ENCODE data around the gene QRICH2.

QRICH2 gene

GRCh38 chr17:76279742-76280287, 28.3 kb downstream of the QRICH2 start:
- DNase-seq (ENCODE audit: insufficient read length, low spot score) (no peak), FAIRE-seq (no peak)

DNA sequence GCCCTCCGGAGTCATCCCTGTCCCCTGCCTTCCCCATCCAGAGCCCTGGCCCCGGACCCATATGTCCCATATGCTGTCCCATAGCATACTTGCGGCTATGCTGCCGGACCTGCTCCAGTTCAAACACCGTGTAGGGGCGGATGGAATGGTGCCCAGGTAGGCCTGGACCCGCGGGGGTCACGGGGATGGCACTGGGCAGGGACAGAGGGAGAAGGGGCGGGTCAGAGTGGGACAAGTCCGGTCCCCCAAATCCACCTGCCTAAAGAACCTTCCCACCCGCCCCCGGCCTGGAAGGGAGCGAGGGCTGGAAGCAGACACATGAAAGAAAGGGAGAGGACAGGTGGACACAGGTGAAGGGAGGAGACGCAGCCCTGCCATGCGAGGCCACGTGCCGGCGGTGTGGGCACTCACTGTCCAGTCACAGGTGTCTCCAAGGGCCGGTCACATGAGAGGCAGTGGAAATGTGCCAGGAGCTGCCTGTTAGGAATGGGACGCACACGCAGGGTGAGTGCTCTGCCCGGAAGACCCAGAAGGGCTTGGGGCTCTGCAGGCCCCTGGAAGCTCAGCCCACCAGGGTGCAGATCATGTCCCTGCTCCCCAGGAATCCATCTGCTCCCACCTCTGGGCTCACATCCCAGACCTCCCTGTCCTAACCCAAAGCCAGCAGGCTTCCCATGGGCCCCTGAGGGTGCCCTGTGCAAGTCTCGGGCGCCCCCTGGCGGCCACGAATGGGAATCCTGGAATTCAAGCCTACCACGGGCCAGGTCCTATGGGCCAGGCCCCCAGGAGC, 28.9 kb downstream of the QRICH2 start:
- DNase-seq (ENCODE audit: insufficient read length, low spot score) (peak; percentile 96), FAIRE-seq (peak; percentile 80)

DNA sequence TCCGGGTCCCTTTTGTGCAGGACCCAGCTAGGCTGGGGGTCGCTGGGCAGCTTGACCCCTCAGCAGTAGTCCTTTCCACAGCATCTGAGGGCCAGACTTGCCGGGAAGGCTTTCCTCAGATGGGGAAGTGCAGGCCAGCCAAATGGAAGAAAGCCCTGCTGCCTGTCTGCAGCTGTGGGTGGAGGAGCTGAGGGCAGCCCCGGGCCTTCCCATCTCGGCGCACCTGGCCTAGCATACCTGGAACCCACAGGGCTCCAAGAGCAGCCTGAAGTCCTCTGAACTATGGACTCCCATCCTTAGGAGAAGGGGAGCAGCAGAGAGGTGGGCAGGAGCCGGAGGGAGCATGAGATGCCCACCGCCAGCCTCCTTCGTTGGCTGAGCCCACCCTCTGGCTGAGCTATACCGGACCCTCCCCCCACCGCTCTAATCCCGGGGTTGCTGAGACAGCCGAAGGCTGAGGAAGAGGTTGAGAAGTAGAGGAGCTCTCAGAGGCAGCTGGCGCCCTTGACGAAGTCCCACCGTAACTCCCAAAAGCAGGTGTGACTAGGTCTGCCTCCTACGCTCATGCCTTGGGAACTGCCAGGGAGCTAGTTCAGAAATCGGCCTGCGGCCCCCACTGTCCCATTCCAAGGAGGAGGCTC, 29.7 kb downstream of the QRICH2 start:
- DNase-seq (ENCODE audit: insufficient read length, low spot score): no peak
- FAIRE-seq: no peak

GRCh38 chr17:76277300-76278267, 30.5 kb downstream of the QRICH2 start:
- peak; percentile 99 for FAIRE-seq
- no peak for DNase-seq (ENCODE audit: insufficient read length, low spot score)

DNA sequence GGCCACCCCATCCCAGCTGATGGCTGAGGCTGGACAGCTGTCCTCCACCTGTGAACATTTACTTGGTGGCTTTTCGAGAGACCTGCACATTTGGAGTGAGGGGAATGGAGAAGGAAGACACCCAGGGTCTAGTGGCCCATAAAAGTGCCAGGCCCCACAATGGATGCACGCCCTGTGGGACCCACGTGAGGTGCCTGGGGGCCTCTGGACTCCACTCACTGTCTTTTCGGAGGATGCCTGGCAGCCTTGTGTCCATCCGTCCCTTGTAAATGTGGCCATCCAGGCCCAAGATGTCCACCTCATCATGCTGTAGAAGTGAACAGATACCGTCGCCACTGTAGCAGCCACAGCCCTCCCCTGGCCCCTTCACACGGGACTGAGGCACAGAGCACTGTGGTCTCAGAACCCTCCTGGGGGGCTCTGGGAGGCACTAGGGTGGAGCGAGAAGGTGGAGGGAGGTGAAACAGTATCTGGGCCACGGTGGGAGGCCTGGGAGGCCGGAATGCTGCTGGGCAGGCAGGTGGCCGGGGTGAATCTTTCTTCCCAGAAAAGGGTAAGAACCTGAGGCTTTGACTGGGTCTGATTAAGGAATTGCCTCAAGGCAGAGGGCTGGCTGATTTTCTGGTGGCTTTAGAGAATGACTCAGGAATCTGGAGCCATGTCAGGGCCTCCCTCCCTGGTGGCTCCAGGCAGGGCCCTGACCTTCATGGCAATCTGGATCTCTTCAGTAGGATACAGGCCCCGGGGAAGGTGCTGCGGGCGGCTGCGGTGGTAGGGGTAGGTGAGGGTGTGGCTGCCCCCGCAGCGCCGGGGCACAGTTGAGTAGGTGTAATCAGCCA, 31.4 kb downstream of the QRICH2 start:
- no peak for DNase-seq (ENCODE audit: insufficient read length, low spot score)
- FAIRE-seq: no peak

DNA sequence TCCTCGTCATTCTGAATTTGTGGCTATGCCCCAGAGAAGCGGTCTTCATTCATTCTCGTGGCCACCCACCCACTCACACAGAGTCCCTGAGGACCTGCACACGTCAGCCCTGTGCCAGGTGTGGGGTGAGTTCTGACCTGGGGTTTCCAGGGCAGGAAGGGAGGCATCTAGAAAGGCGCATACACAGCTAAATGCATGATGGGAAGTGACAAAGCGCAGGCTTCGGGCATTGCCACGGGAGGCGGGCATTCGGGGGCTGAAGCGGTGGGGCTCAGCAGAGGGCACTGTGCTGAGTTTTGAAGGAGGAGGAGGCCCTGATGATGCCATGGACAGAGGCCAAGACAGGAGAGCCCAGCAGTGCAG, 32.0 kb downstream of the QRICH2 start:
- no peak for FAIRE-seq
- DNase-seq (ENCODE audit: insufficient read length, low spot score): no peak

DNA sequence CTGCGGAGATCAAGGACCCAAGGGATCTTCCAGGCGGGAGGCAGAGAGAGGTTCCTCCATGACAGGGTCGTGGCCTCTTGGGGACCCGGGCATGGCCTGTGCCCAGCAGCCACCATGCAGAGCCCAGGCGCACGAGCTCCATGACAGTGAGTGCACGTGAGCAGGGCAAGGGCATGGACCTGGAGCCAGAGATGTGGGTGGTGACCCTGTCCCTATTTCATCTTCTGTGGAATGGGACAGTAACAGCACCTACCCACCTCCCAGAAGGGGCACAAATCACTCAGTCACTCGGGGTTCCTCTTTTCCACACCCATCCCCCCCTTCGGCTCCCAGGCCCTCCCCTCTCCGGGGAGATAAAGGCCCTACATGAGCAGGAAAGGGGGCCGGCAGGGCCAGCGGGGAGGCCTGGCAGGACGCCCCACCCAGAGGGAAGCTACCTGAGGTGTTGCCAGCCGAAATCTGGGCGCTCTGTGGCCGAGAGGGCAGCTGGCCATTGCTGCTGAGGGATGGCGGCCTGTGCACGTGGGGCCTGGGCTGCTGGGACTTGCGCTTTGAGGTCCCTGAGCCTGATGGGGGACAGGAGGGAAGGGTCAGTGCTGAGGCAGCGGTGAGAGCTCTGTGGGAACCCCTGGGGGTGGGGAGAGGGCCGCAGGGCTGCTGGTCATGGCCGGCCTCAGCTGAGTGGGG, 32.6 kb downstream of the QRICH2 start:
- DNase-seq (ENCODE audit: insufficient read length, low spot score): no peak
- FAIRE-seq: no peak

DNA sequence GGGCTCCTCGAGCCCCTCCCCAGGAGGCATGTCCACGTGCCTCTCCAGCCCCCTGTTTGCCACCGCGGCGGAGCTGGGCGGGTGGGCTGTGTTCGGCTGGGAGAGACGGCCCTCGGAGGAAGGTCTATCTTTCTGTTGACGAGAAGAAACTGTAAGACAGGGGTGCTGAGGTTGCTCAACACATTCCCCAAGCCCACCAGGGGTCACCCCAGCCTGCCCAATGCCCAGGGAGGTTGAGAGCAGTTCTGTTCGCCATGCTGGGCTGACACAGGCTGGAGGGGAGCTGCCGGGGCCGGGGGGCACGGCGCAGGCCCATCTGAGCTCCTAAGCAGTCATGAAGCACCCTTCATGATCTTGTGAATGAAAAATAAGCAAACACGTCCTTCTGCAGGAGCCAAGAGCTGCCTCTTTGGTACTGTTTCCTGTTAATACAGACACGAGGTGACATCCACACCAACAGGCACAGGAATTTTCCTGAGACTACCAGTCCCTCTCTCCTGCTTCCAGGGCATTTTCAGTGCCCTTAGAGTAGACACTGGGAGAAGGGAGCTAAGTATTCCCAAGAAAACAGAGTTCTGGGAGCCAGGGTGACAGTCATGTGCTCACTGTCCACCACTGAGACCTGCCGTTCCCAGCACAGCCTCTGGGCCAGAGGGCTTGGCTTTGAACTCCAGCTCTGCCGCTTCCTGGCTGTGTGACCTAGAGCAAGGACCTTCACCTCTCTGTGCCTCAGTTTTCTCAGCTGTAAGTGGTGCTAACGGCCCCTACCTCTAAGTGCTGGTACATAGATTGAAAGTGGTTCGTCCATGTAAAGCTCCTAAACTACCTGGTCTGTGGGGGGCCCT, 33.7 kb downstream of the QRICH2 start:
- DNase-seq (ENCODE audit: insufficient read length, low spot score) (no peak), FAIRE-seq (no peak)

GRCh38 chr17:76273445-76274111, 34.5 kb downstream of the QRICH2 start:
- DNase-seq (ENCODE audit: insufficient read length, low spot score): no peak

DNA sequence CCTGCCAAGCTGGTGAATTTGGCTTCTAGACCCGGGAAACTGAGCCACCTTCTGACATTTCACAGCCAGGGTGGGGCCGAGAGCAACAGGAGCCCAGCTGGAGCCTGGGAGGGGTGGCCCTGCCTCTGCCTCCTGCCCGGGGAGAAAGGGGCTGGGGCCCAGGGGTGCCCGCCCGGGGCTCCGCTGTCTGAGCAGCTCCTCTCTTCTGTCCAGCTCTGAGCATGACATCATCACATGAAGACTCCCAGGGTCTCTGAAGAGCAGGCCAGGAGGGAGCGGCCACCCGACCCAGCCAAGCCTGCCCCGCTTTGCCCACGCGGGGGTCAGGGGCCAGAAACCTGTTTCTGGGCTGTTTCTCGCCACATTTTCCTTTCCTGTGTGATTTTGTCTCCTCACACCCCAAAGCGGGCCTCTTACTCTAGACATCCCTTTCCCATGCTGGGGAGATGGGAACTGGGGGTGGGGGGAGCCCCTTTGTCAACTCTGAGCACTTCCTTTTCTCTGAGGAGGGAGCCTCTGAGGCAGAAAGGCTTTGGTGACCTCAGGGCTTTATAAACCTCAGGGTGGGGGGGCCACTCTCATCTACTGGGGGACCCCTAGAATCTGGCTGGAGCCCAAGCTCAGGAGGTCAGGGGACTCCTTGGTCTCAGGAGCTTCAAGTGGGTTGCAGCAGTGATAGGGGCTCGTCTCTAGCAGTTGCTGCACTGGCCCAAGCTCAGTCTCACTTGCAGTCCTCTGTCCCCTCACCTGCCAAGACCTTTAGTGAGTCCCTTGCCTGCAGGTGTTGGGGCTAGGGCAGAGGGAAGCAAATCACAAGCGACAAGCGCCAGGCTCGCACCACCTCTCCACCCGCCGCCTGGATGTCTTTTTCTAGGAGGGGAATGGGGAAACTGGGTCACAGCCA, 35.3 kb downstream of the QRICH2 start:
- DNase-seq (ENCODE audit: insufficient read length, low spot score) (no peak), FAIRE-seq (no peak)

More at GRCh38 chr17:76273445-76274111, 34.5 kb downstream of the QRICH2 start:
- no peak for FAIRE-seq

DNA sequence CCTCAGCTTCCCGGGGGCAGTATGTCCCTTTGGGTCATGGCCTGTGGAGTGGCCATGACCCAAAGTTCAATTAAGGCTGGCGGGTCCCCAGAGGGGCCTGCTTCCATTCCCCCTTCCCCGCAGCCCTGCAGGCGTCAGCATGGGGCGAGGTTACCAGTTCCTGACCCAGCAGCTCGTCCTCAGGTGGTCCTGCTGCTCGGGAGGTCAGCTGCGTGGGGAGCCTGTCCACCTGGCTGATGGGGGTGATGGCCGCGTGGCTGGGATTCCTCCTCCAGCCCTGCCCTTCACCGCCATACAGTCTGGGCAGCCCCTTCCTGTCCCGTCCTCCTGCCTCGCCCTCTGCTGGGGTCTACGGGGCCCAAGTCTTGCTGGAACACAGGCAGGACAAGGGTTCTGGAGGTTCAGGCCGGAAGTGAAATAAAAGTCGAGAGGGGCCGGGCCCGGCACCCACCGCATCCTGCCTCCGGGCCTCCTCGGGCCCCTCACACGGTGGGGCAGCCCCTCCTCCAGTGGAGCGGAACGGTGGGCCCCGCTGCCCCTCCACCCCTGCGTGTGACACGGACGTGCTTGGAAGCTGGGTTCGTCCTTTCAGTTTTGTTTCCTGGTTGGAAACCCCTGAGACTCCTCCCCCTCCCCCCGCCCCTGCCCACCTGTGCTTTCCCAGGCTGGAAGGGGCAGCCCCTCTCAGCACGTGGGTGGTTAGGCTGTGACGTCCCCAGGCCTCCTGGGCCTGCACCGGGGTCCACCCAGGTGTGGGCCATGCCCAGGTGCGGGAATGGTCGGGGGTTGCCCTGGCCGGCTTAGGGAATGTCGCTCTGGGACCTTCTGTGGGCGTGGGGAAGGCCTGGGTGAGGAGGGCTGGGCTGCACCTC, 36.2 kb downstream of the QRICH2 start:
- FAIRE-seq: no peak
- DNase-seq (ENCODE audit: insufficient read length, low spot score): no peak

GRCh38 chr17:76270770-76271668, 37.1 kb downstream of the QRICH2 start:
- no peak for DNase-seq (ENCODE audit: insufficient read length, low spot score)
- FAIRE-seq: no peak

- DNase-seq (ENCODE audit: insufficient read length, low spot score) (no peak), FAIRE-seq (no peak)
Observed at GRCh38 chr17:76270127-76270592, 37.9 kb downstream of the QRICH2 start.

GRCh38 chr17:76268991-76269981, 38.8 kb downstream of the QRICH2 start:
- no peak for FAIRE-seq
- DNase-seq (ENCODE audit: insufficient read length, low spot score): no peak
